SK-N-SH (cell line): ENCODE measurements around the gene KRAS. TPM values are rescaled to one million over a fixed set of nuclear protein-coding genes. Genes with fewer than 3 reads are reported as not detected.

ENCODE experiments used
- CTCF ChIA-PET: fragments of 300-600, 350-600 bp; formaldehyde crosslinking; extraction: SDS; loops from one replicate; lab custom pipeline; 2021; lab: Yijun Ruan, JAX
- POLR2A ChIA-PET: fragments of 350-600 bp; sonication (Branson Sonifier 250); formaldehyde crosslinking; extraction: SDS; loops from one replicate; lab custom pipeline; 2020; ENCODE audit warnings: antibody characterized with exemption, inconsistent platforms; lab: Yijun Ruan, JAX
- DNase-seq: peaks from one replicate; pipeline ENCODE4 v3.0.0; 2012
- H2AFZ ChIP-seq: fragments of 200-600 bp; sonication (generic); 2 replicates; pipeline ENCODE4 v1.8.1; 2016; ENCODE audit warnings: antibody characterized with exemption, mild to moderate bottlenecking, low read depth
- H3F3A ChIP-seq: fragments of 200-600 bp; sonication (generic); replicated peaks from 2 replicates; pipeline ENCODE3; 2016; ENCODE audit warnings: antibody characterized with exemption, mild to moderate bottlenecking; ENCODE audit not compliant: insufficient read depth
- H3K27ac ChIP-seq, 2 experiments: fragments of 200-500 bp in 1 of 2; fragments of 200-600 bp in 1 of 2; sonication (Bioruptor generic) in 1 of 2; sonication (generic), shearing (Covaris generic) in 1 of 2; 2 replicates each; pipeline versions ENCODE4 v1.5.1 to v1.6.1; 2014 to 2016; ENCODE audit warnings: low read depth in 2 of 2, inconsistent platforms in 1 of 2, low read length in 1 of 2, mild to moderate bottlenecking in 1 of 2, mixed read lengths in 1 of 2
- H3K27me3 ChIP-seq: fragments of 200-600 bp; sonication (generic), shearing (Covaris generic); 2 replicates; pipeline ENCODE4 v1.6.1; 2016; ENCODE audit warnings: mixed run types; ENCODE audit not compliant: insufficient read depth
- H3K36me3 ChIP-seq, 2 experiments: fragments of 200-500 bp in 1 of 2; fragments of 200-600 bp in 1 of 2; sonication (Bioruptor generic) in 1 of 2; sonication (generic) in 1 of 2; replicated peaks in 1 of 2; 2 replicates each; pipeline versions ENCODE3 to v1.5.1; 2014 to 2016; ENCODE audit warnings: low read length in 1 of 2, mild to moderate bottlenecking in 1 of 2; ENCODE audit not compliant: insufficient read depth in 2 of 2, control insufficient read depth in 1 of 2
- H3K4me1 ChIP-seq, 2 experiments: fragments of 200-500 bp in 1 of 2; fragments of 200-600 bp in 1 of 2; sonication (Bioruptor generic) in 1 of 2; sonication (generic), shearing (Covaris generic) in 1 of 2; 2 replicates each; pipeline versions ENCODE4 v1.5.1 to v1.6.1; 2014 to 2016; ENCODE audit warnings: low read depth in 1 of 2, low read length in 1 of 2, mixed run types in 1 of 2; ENCODE audit not compliant: insufficient read depth in 2 of 2, control insufficient read depth in 1 of 2
- H3K4me2 ChIP-seq: fragments of 200-600 bp; sonication (generic), shearing (Covaris generic); 2 replicates; pipeline ENCODE4 v1.6.1; 2017; ENCODE audit warnings: mixed run types
- H3K4me3 ChIP-seq, 2 experiments: fragments of 200-500 bp in 1 of 2; fragments of 200-600 bp in 1 of 2; sonication (Bioruptor generic) in 1 of 2; sonication (generic), shearing (Covaris generic) in 1 of 2; 2 replicates each; pipeline versions ENCODE4 v1.5.1 to v1.8.1; 2014 to 2016; ENCODE audit warnings: low read depth in 2 of 2, inconsistent platforms in 1 of 2, low read length in 1 of 2, mild to moderate bottlenecking in 1 of 2, mixed read lengths in 1 of 2, moderate library complexity in 1 of 2
- H3K79me2 ChIP-seq: fragments of 200-600 bp; sonication (generic); 2 replicates; pipeline ENCODE4 v1.8.1; 2017; ENCODE audit warnings: mild to moderate bottlenecking; ENCODE audit not compliant: insufficient read depth
- H3K9ac ChIP-seq: fragments of 200-600 bp; sonication (generic); 2 replicates; pipeline ENCODE4 v1.6.1; 2017; ENCODE audit warnings: mixed run types
- H3K9me2 ChIP-seq: fragments of 200-600 bp; sonication (generic); 2 replicates; pipeline ENCODE4 v1.6.1; 2017; ENCODE audit warnings: mixed run types
- H3K9me3 ChIP-seq: fragments of 200-600 bp; sonication (generic); 2 replicates; pipeline ENCODE4 v1.6.1; 2017; ENCODE audit warnings: mixed run types, mild to moderate bottlenecking, moderate library complexity
- H4K20me1 ChIP-seq: fragments of 200-600 bp; sonication (generic); 2 replicates; pipeline ENCODE4 v1.6.1; 2017; ENCODE audit warnings: mild to moderate bottlenecking, mixed run types; ENCODE audit not compliant: insufficient read depth
- CHD2 ChIP-seq: fragments of 150-350 bp; IDR thresholded peaks from 2 replicates; pipeline ENCODE4 v1.6.1; 2018; ENCODE audit warnings: low read length; ENCODE audit not compliant: partially characterized antibody
- ELF1 ChIP-seq: IDR thresholded peaks from 2 replicates; pipeline ENCODE4 v1.4.0; 2012
- FOXM1 ChIP-seq: IDR thresholded peaks from 2 replicates; pipeline ENCODE4 v1.4.0; 2012; ENCODE audit warnings: low read depth, mild to moderate bottlenecking
- GABPA ChIP-seq: IDR thresholded peaks from 2 replicates; pipeline ENCODE4 v1.4.0; 2012; ENCODE audit warnings: low read depth, mild to moderate bottlenecking
- GATA2 ChIP-seq: sonication (generic); formaldehyde crosslinking; IDR thresholded peaks from 2 replicates; pipeline ENCODE4 v1.5.0; 2020; ENCODE audit warnings: mild to moderate bottlenecking, missing genetic modification reagents
- IRF3 ChIP-seq: fragments of 150-350 bp; IDR thresholded peaks from 2 replicates; pipeline ENCODE4 v1.6.1; 2016; ENCODE audit warnings: mild to moderate bottlenecking, low read depth, low read length
- JUND ChIP-seq: IDR thresholded peaks from 2 replicates; pipeline ENCODE4 v1.4.0; 2012
- MAX ChIP-seq: IDR thresholded peaks from 2 replicates; pipeline ENCODE4 v1.4.0; 2012; ENCODE audit warnings: low read depth
- MEF2A ChIP-seq: IDR thresholded peaks from 2 replicates; pipeline ENCODE4 v1.4.0; 2012; ENCODE audit warnings: low read depth, borderline replicate concordance
- MXI1 ChIP-seq: IDR thresholded peaks from 2 replicates; pipeline ENCODE4 v1.6.1; 2012; ENCODE audit warnings: mild to moderate bottlenecking, low read depth, low read length, improper control_type of control experiment
- NFIC ChIP-seq: IDR thresholded peaks from 2 replicates; pipeline ENCODE4 v1.4.0; 2012; ENCODE audit warnings: borderline replicate concordance
- NRF1 ChIP-seq: IDR thresholded peaks from 2 replicates; pipeline ENCODE4 v1.6.1; 2012; ENCODE audit warnings: low read depth, mild to moderate bottlenecking, low read length
- POLR2AphosphoS5 ChIP-seq: IDR thresholded peaks from 2 replicates; pipeline ENCODE4 v1.6.1; 2012; ENCODE audit warnings: low read depth, low read length
- RAD21 ChIP-seq: IDR thresholded peaks from 2 replicates; pipeline ENCODE4 v1.6.1; 2012; ENCODE audit warnings: mild to moderate bottlenecking, low read length
- RFX5 ChIP-seq: IDR thresholded peaks from 2 replicates; pipeline ENCODE4 v1.6.1; 2012; ENCODE audit warnings: mild to moderate bottlenecking, improper control_type of control experiment, low read length
- RXRA ChIP-seq: IDR thresholded peaks from 2 replicates; pipeline ENCODE4 v1.4.0; 2012; ENCODE audit warnings: low read depth, mild to moderate bottlenecking, borderline replicate concordance
- SIN3A ChIP-seq: IDR thresholded peaks from 2 replicates; pipeline ENCODE4 v1.6.1; 2012; ENCODE audit warnings: low read depth, mild to moderate bottlenecking, low read length, moderate library complexity, borderline replicate concordance
- SMC3 ChIP-seq: IDR thresholded peaks from 2 replicates; pipeline ENCODE4 v1.6.1; 2012; ENCODE audit warnings: low read depth, low read length, improper control_type of control experiment
- TEAD4 ChIP-seq: IDR thresholded peaks from 2 replicates; pipeline ENCODE4 v1.4.0; 2012; ENCODE audit warnings: mild to moderate bottlenecking, borderline replicate concordance; ENCODE audit not compliant: insufficient read depth
- USF1 ChIP-seq: IDR thresholded peaks from 2 replicates; pipeline ENCODE4 v1.4.0; 2012; ENCODE audit warnings: low read depth, borderline replicate concordance
- USF2 ChIP-seq: fragments of 150-350 bp; IDR thresholded peaks from 2 replicates; pipeline ENCODE4 v1.6.1; 2017; ENCODE audit warnings: antibody characterized with exemption, low read length, low read depth, borderline replicate concordance
- YY1 ChIP-seq: IDR thresholded peaks from 2 replicates; pipeline ENCODE4 v1.4.0; 2012; ENCODE audit warnings: low read depth, mild to moderate bottlenecking
- WGBS: methylation state at CpG from one replicate; pipeline ENCODE4 v1.1.6; 2017; ENCODE audit warnings: low lambda C conversion rate; 5-methylcytosine and 5-hydroxymethylcytosine counted together
- polyA plus RNA-seq, 3 experiments: library from polyadenylated mRNA; depleted of rRNA; stranded (reverse); fragments of >200 nt; gene quantifications; 2 replicates each; pipeline ENCODE4 v1.2.3, GENCODE V29; 2012

KRAS gene
- polyA plus RNA-seq, 1 of the 3 experiments (the other 2 are of a cell fraction): 8.0 TPM

GRCh38 chr12:25187781-25188180, 62.9 kb downstream of the KRAS start (continued):
- peak; percentile 28; the same call in 1 of the 2 replicates for TF ChIP-seq NFIC
- TF ChIP-seq POLR2AphosphoS5: no peak
- TF ChIP-seq JUND: peak; percentile 76
- no peak for TF ChIP-seq USF1
- 0 out of 2 replicates have a peak, but pooled peaks have one; percentile 11 for TF ChIP-seq TEAD4
- no peak for TF ChIP-seq USF2
- TF ChIP-seq GABPA: no peak
- TF ChIP-seq ELF1: no peak

- Histone ChIP-seq H3K9me3 (no peaks in the 10 kb centered on the region), H4K20me1 (no peaks in the 10 kb centered on the region), H3F3A (peaks cover 23% of the 10 kb centered on the region), H2AFZ (no peak overlapping the region), H3K36me3 (no peaks in the 10 kb centered on the region), H3K4me3 (no peak overlapping the region), H3K27ac (peak overlapping the region in 1 of 2 experiments; percentile 69; a peak in 1 of 4 replicates), H3K4me2 (no peak overlapping the region), H3K9ac (no peak overlapping the region), H3K4me1 (peaks cover 0 to 18% of the 10 kb centered on the region in 2 experiments; a peak in 3 of 4 replicates), H3K27me3 (no peaks in the 10 kb centered on the region), H3K9me2 (no peaks in the 10 kb centered on the region), H3K79me2 (no peaks in the 10 kb centered on the region)
- CTCF ChIA-PET: interaction anchor here (1.0 kb wide), 1 partner anchor 32 kb away, joined by 4 read pairs; no protein-coding TSS in a partner anchor
- DNase-seq: no peak
- TF ChIP-seq FOXM1 (no peak), POLR2AphosphoS5 (no peak), RFX5 (no peak), USF1 (no peak), RXRA (no peak), SMC3 (no peak), GATA2 (CRISPR knock-in tag) (no peak), MXI1 (no peak), MAX (no peak), SIN3A (no peak), YY1 (no peak), ELF1 (no peak), CHD2 (no peak), MEF2A (no peak), NRF1 (no peak), USF2 (no peak), IRF3 (no peak), GABPA (no peak), RAD21 (no peak)
- TF ChIP-seq, all 33 proteins: peak for 0
- POLR2A ChIA-PET: no interaction called here
- WGBS: 92% methylated on average over 3 of the region's 3 CpGs
These were observed 63.8 kb downstream of the KRAS start for GRCh38 chr12:25186788-25187402.
